CD14-positive monocyte (primary cell): ENCODE data around the gene RBM28. TPM values are rescaled to one million over a fixed set of nuclear protein-coding genes. Genes with fewer than 3 reads are reported as not detected.

ENCODE experiments used
- DNase-seq, 3 donors: peaks; one replicate each; pipeline ENCODE4 v3.0.0-alpha.2; 2011 to 2022
- H2AFZ ChIP-seq: 2 replicates; pipeline ENCODE4 v1.6.0; 2012; ENCODE audit warnings: mild to moderate bottlenecking, low read depth, low read length, inconsistent platforms; ENCODE audit not compliant: insufficient read depth, poor library complexity, severe bottlenecking
- H3K27ac ChIP-seq, 2 donors: 1 replicate in 1 of 2; 2 replicates in 1 of 2; pipeline ENCODE4 v1.5.1; 2012 to 2013; ENCODE audit warnings: low read length in 2 of 2, control low read depth in 1 of 2, inconsistent platforms in 1 of 2, low read depth in 1 of 2, mild to moderate bottlenecking in 1 of 2
- H3K27me3 ChIP-seq, 2 donors: one replicate each; pipeline versions ENCODE4 v1.6.0 to v1.6.1; 2011 to 2013; ENCODE audit warnings: low read length in 2 of 2; ENCODE audit not compliant: control insufficient read depth in 2 of 2, insufficient read depth in 2 of 2
- H3K36me3 ChIP-seq, 2 donors: replicated peaks in 1 of 2; 1 replicate in 1 of 2; 2 replicates in 1 of 2; pipeline versions ENCODE4 v1.5.1 to v1.6.1; 2012 to 2013; ENCODE audit warnings: low read length in 2 of 2, control low read depth in 1 of 2, inconsistent platforms in 1 of 2, mild to moderate bottlenecking in 1 of 2; ENCODE audit not compliant: insufficient read depth in 2 of 2, control insufficient read depth in 1 of 2
- H3K4me1 ChIP-seq, 2 donors: 1 replicate in 1 of 2; 2 replicates in 1 of 2; pipeline versions ENCODE4 v1.5.1 to v1.6.1; 2012 to 2013; ENCODE audit warnings: low read length in 2 of 2, control low read depth in 1 of 2, inconsistent platforms in 1 of 2, mild to moderate bottlenecking in 1 of 2, moderate library complexity in 1 of 2; ENCODE audit not compliant: insufficient read depth in 2 of 2, control insufficient read depth in 1 of 2
- H3K4me2 ChIP-seq: replicated peaks from 2 replicates; pipeline ENCODE3; 2012; ENCODE audit warnings: low read length, moderate library complexity, mild to moderate bottlenecking; ENCODE audit not compliant: poor library complexity, severe bottlenecking; ENCODE audit errors: extremely low read depth
- H3K4me3 ChIP-seq, 3 experiments: fragments of 200-600 bp in 1 of 3; sonication (generic) in 1 of 3; replicated peaks in 1 of 3; 1 replicate in 2 of 3; 2 replicates in 1 of 3; pipeline ENCODE4 v1.5.1; 2011 to 2013; ENCODE audit warnings: low read length in 3 of 3, mild to moderate bottlenecking in 3 of 3, control low read depth in 2 of 3, low read depth in 2 of 3, inconsistent platforms in 1 of 3, moderate library complexity in 1 of 3
- H3K79me2 ChIP-seq: 2 replicates; pipeline ENCODE4 v1.6.0; 2012; ENCODE audit warnings: mild to moderate bottlenecking, control low read depth, inconsistent platforms, low read length, moderate library complexity; ENCODE audit not compliant: insufficient read depth
- H3K9ac ChIP-seq: 2 replicates; pipeline ENCODE4 v1.6.0; 2017; ENCODE audit warnings: low read length, mild to moderate bottlenecking; ENCODE audit not compliant: insufficient read depth, poor library complexity, severe bottlenecking
- H3K9me3 ChIP-seq, 2 donors: replicated peaks in 1 of 2; 1 replicate in 1 of 2; 2 replicates in 1 of 2; pipeline versions ENCODE4 v1.5.1 to v1.6.1; 2012 to 2013; ENCODE audit warnings: low read length in 2 of 2, control low read depth in 1 of 2; ENCODE audit not compliant: control insufficient read depth in 1 of 2, insufficient read depth in 1 of 2
- H4K20me1 ChIP-seq: 2 replicates; pipeline ENCODE4 v1.6.0; 2012; ENCODE audit warnings: mild to moderate bottlenecking, low read length, control low read depth, moderate library complexity; ENCODE audit not compliant: insufficient read depth
- H3K27ac Mint-ChIP-seq, 7 donors: one replicate each; pipeline ENCODE4 v1.8.0; 2020; ENCODE audit warnings: mild to moderate bottlenecking in 7 of 7, mixed read lengths in 7 of 7, moderate library complexity in 6 of 7, inconsistent platforms in 2 of 7
- H3K27me3 Mint-ChIP-seq, 3 donors: one replicate each; pipeline ENCODE4 v1.8.0; 2021 to 2022; ENCODE audit warnings: low read depth in 3 of 3, mild to moderate bottlenecking in 3 of 3, mixed read lengths in 3 of 3, moderate library complexity in 3 of 3, inconsistent platforms in 1 of 3
- H3K36me3 Mint-ChIP-seq, 2 donors: one replicate each; pipeline ENCODE4 v1.8.0; 2020; ENCODE audit warnings: mixed read lengths in 2 of 2, inconsistent platforms in 1 of 2, mild to moderate bottlenecking in 1 of 2
- H3K4me1 Mint-ChIP-seq: one replicate; pipeline ENCODE4 v1.8.0; 2020; ENCODE audit warnings: mild to moderate bottlenecking, mixed read lengths
- H3K4me3 Mint-ChIP-seq, 2 donors: one replicate each; pipeline ENCODE4 v1.8.0; 2020; ENCODE audit warnings: mild to moderate bottlenecking in 2 of 2, mixed read lengths in 2 of 2, moderate library complexity in 1 of 2
- H3K9me3 Mint-ChIP-seq, 7 donors: one replicate each; pipeline ENCODE4 v1.8.0; 2020 to 2022; ENCODE audit warnings: mixed read lengths in 7 of 7, mild to moderate bottlenecking in 6 of 7, moderate library complexity in 6 of 7, inconsistent platforms in 2 of 7
- CTCF ChIP-seq: fragments of 200-600 bp; IDR thresholded peaks from one replicate; pipeline ENCODE4 v1.8.0; 2022; ENCODE audit warnings: antibody characterized with exemption, mild to moderate bottlenecking
- WGBS: methylation state at CpG from one replicate; pipeline ENCODE4 v1.1.5; 2013; ENCODE audit warnings: missing lambda C conversion rate; ENCODE audit not compliant: insufficient coverage; 5-methylcytosine and 5-hydroxymethylcytosine counted together
- intact Hi-C, 2 donors: fragments of 100-400 bp; cut with micrococcal nuclease; formaldehyde crosslinking; loops; one replicate each; pipeline versions ENCODE4 v1.15.0 to v1.15.1; 2023
- polyA plus RNA-seq, 3 donors: library from polyadenylated mRNA; depleted of rRNA in 1 of 3; unstranded in 2 of 3; stranded (reverse) in 1 of 3; fragments of 300-500 nt in 2 of 3; fragments of >200 nt in 1 of 3; fragmentation: Illumina TruSeq in 2 of 3; gene quantifications; 1 replicate in 2 of 3; 2 replicates in 1 of 3; pipeline ENCODE4 v1.2.3, GENCODE V29; 2012 to 2021

The RBM28 gene
- polyA plus RNA-seq, 3 donors, result 4.0 to 14.4 (median 4.9) TPM

GRCh38 chr7:128309976-128310375 is 33.7 kb downstream of the RBM28 start:
- Histone ChIP-seq H3K27ac (no peak overlapping the region), H4K20me1 (no peaks in the 10 kb centered on the region), H3K79me2 (no peaks in the 10 kb centered on the region), H3K4me2 (no peak overlapping the region), H3K27me3 (no peaks in the 10 kb centered on the region), H3K36me3 (peaks cover 61 to 95% of the 10 kb centered on the region in 2 donors), H3K4me1 (no peaks in the 10 kb centered on the region), H3K9ac (no peak overlapping the region), H3K9me3 (no peaks in the 10 kb centered on the region), H3K4me3 (no peak overlapping the region), H2AFZ (no peak overlapping the region)
- Mint-ChIP-seq H3K36me3 (peaks cover 85 to 98% of the 10 kb centered on the region in 2 donors), H3K4me1 (no peaks in the 10 kb centered on the region), H3K27me3 (no peaks in the 10 kb centered on the region), H3K4me3 (no peak overlapping the region), H3K9me3 (no peaks in the 10 kb centered on the region), H3K27ac (peak overlapping the region in 1 of 7 donors; percentile 55)
- intact Hi-C loops, result no loop called here
- DNase-seq, result no peak
- WGBS, result no CpG with 5 or more reads among the region's 5 CpGs
- TF ChIP-seq CTCF, result no peak

- no peaks in the 10 kb centered on the region for H4K20me1 ChIP-seq
- Mint-ChIP-seq H3K4me3 (no peak overlapping the region), H3K27ac (no peak overlapping the region), H3K4me1 (no peaks in the 10 kb centered on the region), H3K36me3 (peaks cover 81 to 98% of the 10 kb centered on the region in 2 donors), H3K27me3 (no peaks in the 10 kb centered on the region), H3K9me3 (no peaks in the 10 kb centered on the region)
- intact Hi-C loops, result no loop called here
- H3K36me3 ChIP-seq, result peaks cover 53 to 87% of the 10 kb centered on the region in 2 donors
- no peaks in the 10 kb centered on the region for H3K4me1 ChIP-seq
- no peak for DNase-seq
- H3K9ac ChIP-seq, result no peak overlapping the region
- H3K79me2 ChIP-seq, result no peaks in the 10 kb centered on the region
- H3K27me3 ChIP-seq, result no peaks in the 10 kb centered on the region
- no peak overlapping the region for H3K27ac ChIP-seq
- H3K4me2 ChIP-seq, result no peak overlapping the region
- no peak overlapping the region for H3K4me3 ChIP-seq
- no peaks in the 10 kb centered on the region for H3K9me3 ChIP-seq
- WGBS, result 100% methylated on average over 1 of the region's 6 CpGs
- TF ChIP-seq CTCF, result no peak
- H2AFZ ChIP-seq, result no peak overlapping the region
Observed at GRCh38 chr7:128309124-128309523, 34.6 kb downstream of the RBM28 start.
